Endothelial cell of umbilical vein (primary cell): Measurements from ENCODE around the gene SPINT2. TPM values are rescaled to one million over a fixed set of nuclear protein-coding genes. Genes with fewer than 3 reads are reported as not detected.

ENCODE experiments used
- BruUV-seq: library from RNA; stranded (reverse); fragments of 400-500 nt; replicated peaks from 2 replicates; lab custom pipeline; 2021; lab: Mats Ljungman, UMichigan
- CTCF ChIA-PET: fragments of 300-600, 350-600 bp; sonication (Branson Sonifier 250); formaldehyde crosslinking; loops from one replicate; lab custom pipeline; 2021; ENCODE audit warnings: antibody characterized with exemption, inconsistent platforms; lab: Charles Lee
- POLR2A ChIA-PET: fragments of 300-600, 350-600 bp; sonication (Branson Sonifier 250); formaldehyde crosslinking; loops from one replicate; lab custom pipeline; 2021; ENCODE audit warnings: antibody characterized with exemption, inconsistent platforms; lab: Charles Lee
- DNase-seq: peaks from one replicate; pipeline ENCODE4 v3.0.0-alpha.2; 2011; ENCODE audit warnings: low read depth, low spot score
- FAIRE-seq: peaks from 2 replicates; lab custom pipeline; 2011; peaks lifted over from hg19 to GRCh38; lab: Jason Lieb, UNC
- H2AFZ ChIP-seq: 2 replicates; pipeline ENCODE4 v1.6.0; 2012; ENCODE audit warnings: low read depth, low read length, control low read depth, inconsistent platforms
- H3K27ac ChIP-seq: 2 replicates; pipeline ENCODE4 v1.5.1; 2011; ENCODE audit warnings: low read depth, mild to moderate bottlenecking, control low read depth, low read length, moderate library complexity; ENCODE audit not compliant: insufficient read depth
- H3K27me3 ChIP-seq, 2 experiments: 2 replicates each; pipeline versions ENCODE4 v1.6.0 to v1.6.1; 2011; ENCODE audit warnings: low read length in 2 of 2, mixed read lengths in 1 of 2; ENCODE audit not compliant: control insufficient read depth in 2 of 2, insufficient read depth in 2 of 2
- H3K36me3 ChIP-seq, 2 experiments: 2 replicates in 1 of 2; 3 replicates in 1 of 2; pipeline ENCODE4 v1.5.1; 2011; ENCODE audit warnings: low read length in 2 of 2, mild to moderate bottlenecking in 1 of 2, moderate library complexity in 1 of 2; ENCODE audit not compliant: control insufficient read depth in 2 of 2, insufficient read depth in 2 of 2; ENCODE audit errors: extremely low read depth in 1 of 2
- H3K4me1 ChIP-seq: 3 replicates; pipeline ENCODE4 v1.5.1; 2011; ENCODE audit warnings: mild to moderate bottlenecking, low read length; ENCODE audit not compliant: control insufficient read depth, insufficient read depth; ENCODE audit errors: extremely low read depth
- H3K4me2 ChIP-seq: 2 replicates; pipeline ENCODE4 v1.6.1; 2011; ENCODE audit warnings: low read length, control low read depth, mixed read lengths; ENCODE audit not compliant: insufficient read depth
- H3K4me3 ChIP-seq, 3 experiments: fragments of 200-600 bp in 1 of 3; sonication (generic), shearing (Covaris generic) in 1 of 3; replicated peaks in 1 of 3; 2 replicates each; pipeline ENCODE4 v1.5.1; 2011 to 2016; ENCODE audit warnings: control low read depth in 3 of 3, low read length in 3 of 3, mild to moderate bottlenecking in 2 of 3, inconsistent platforms in 1 of 3, low read depth in 1 of 3, moderate library complexity in 1 of 3; ENCODE audit not compliant: insufficient read depth in 1 of 3
- H3K79me2 ChIP-seq: 2 replicates; pipeline ENCODE4 v1.6.0; 2012; ENCODE audit warnings: low read length, inconsistent platforms; ENCODE audit not compliant: control insufficient read depth, insufficient read depth
- H3K9ac ChIP-seq: replicated peaks from 2 replicates; pipeline ENCODE3; 2011; ENCODE audit warnings: low read length, control low read depth; ENCODE audit not compliant: insufficient read depth; ENCODE audit errors: extremely low read depth
- H3K9me1 ChIP-seq: replicated peaks from 3 replicates; pipeline ENCODE4 v1.6.0; 2011; ENCODE audit warnings: mild to moderate bottlenecking, low read length; ENCODE audit not compliant: control insufficient read depth, insufficient read depth; ENCODE audit errors: extremely low read depth
- H3K9me3 ChIP-seq: replicated peaks from 2 replicates; pipeline ENCODE4 v1.5.1; 2012; ENCODE audit warnings: low read length, inconsistent platforms; ENCODE audit not compliant: control insufficient read depth, insufficient read depth
- H4K20me1 ChIP-seq: replicated peaks from 2 replicates; pipeline ENCODE3; 2011; ENCODE audit warnings: mild to moderate bottlenecking, low read length; ENCODE audit not compliant: control insufficient read depth, insufficient read depth; ENCODE audit errors: extremely low read depth
- CTCF ChIP-seq, 2 donors: IDR thresholded peaks; 1 replicate in 1 of 2; 2 replicates in 1 of 2; pipeline ENCODE4 v1.5.1; 2011; ENCODE audit warnings: low read length in 2 of 2, mild to moderate bottlenecking in 2 of 2, moderate library complexity in 2 of 2, control low read depth in 1 of 2, inconsistent platforms in 1 of 2, low read depth in 1 of 2; ENCODE audit not compliant: insufficient read depth in 1 of 2; ENCODE audit errors: extremely low read depth in 1 of 2
- EZH2 ChIP-seq: IDR thresholded peaks from 2 replicates; pipeline ENCODE4 v1.6.1; 2012; ENCODE audit warnings: borderline replicate concordance, low read depth, mild to moderate bottlenecking, moderate library complexity, low read length, inconsistent platforms; ENCODE audit not compliant: severe bottlenecking
- FOS ChIP-seq: IDR thresholded peaks from 2 replicates; pipeline ENCODE4 v1.6.1; 2011; ENCODE audit warnings: mild to moderate bottlenecking, low read length, moderate library complexity, borderline replicate concordance; ENCODE audit not compliant: insufficient read depth
- GATA2 ChIP-seq: IDR thresholded peaks from 2 replicates; pipeline ENCODE4 v1.7.0; 2011; ENCODE audit warnings: low read depth, mild to moderate bottlenecking, moderate library complexity, mixed read lengths, low read length; ENCODE audit not compliant: insufficient read length, insufficient read depth
- JUN ChIP-seq: IDR thresholded peaks from 2 replicates; pipeline ENCODE4 v1.6.1; 2011; ENCODE audit warnings: borderline replicate concordance, low read depth; ENCODE audit not compliant: insufficient read length, insufficient read depth
- MAX ChIP-seq: IDR thresholded peaks from 2 replicates; pipeline ENCODE4 v1.6.1; 2011; ENCODE audit not compliant: insufficient read depth, insufficient read length
- MYC ChIP-seq: IDR thresholded peaks from one replicate; pipeline ENCODE4 v1.6.1; 2011; ENCODE audit warnings: mild to moderate bottlenecking, low read depth, low read length
- POLR2A ChIP-seq: IDR thresholded peaks from 2 replicates; pipeline ENCODE4 v1.6.1; 2012; ENCODE audit warnings: low read depth, mild to moderate bottlenecking, control low read depth, low read length
- POLR2AphosphoS5 ChIP-seq: IDR thresholded peaks from 2 replicates; pipeline ENCODE4 v1.6.1; 2012; ENCODE audit warnings: low read depth, mild to moderate bottlenecking, control low read depth, low read length, moderate library complexity; ENCODE audit not compliant: insufficient read depth
- dilution Hi-C: fragments of 300-500 bp; cut with MboI; formaldehyde crosslinking; loops from one replicate; pipeline ENCODE4 v1.15.0; 2019; ENCODE audit warnings: low sequenced_read_pairs; ENCODE audit not compliant: extremely low pct_ligation_motif_present
- intact Hi-C: fragments of 100-400 bp; cut with micrococcal nuclease; formaldehyde crosslinking; loops from one replicate; pipeline ENCODE4 v1.10.0; 2022
- polyA plus RNA-seq, 4 experiments: library from polyadenylated mRNA; depleted of rRNA in 3 of 4; stranded (reverse) in 3 of 4; unstranded in 1 of 4; fragments of >200 nt; gene quantifications; 2 replicates each; pipeline versions ENCODE4 v1.2.1 to v1.2.3, GENCODE V29; 2011 to 2012; ENCODE audit warnings: missing spikeins in 1 of 4
- total RNA-seq: library from RNA; stranded (reverse); gene quantifications from 2 replicates; pipeline ENCODE4 v1.2.3, GENCODE V29; 2021

SPINT2 gene
- total and polyA plus RNA-seq, 2 donors (not counting 3 experiments of a cell fraction or from before 2014, with no cell fraction given): 28.9 to 46.6 TPM

GRCh38 chr19:38252941-38253691 is 11.3 kb upstream of the SPINT2 start:
- DNase-seq (no peak), FAIRE-seq (no peak)
- CTCF ChIA-PET: interaction anchor here (0.7 to 2.7 kb wide), 3 partner anchors 18 to 83 kb away, joined by 3 to 13 read pairs (median 4); partner anchors contain the start of gene CATSPERG
- POLR2A ChIA-PET: no interaction called here
- peaks cover 9% of the 10 kb centered on the region for H3K4me1 ChIP-seq
- H3K36me3 ChIP-seq: no peaks in the 10 kb centered on the region
- intact Hi-C loops: no loop called here
- no peak for TF ChIP-seq FOS
- TF ChIP-seq MYC: no peak
- no peak for TF ChIP-seq JUN
- no peak for TF ChIP-seq MAX
- no peak for TF ChIP-seq POLR2A
- no peak for TF ChIP-seq EZH2
- no peak for TF ChIP-seq CTCF (IDR thresholded peaks at IDR 0.05; ENCODE audit: extremely low read depth in 1 of 2, insufficient read depth in 1 of 2, low read depth in 1 of 2, low read length in 2 of 2)
- TF ChIP-seq GATA2: no peak
- TF ChIP-seq POLR2AphosphoS5: no peak
- no peaks in the 10 kb centered on the region for H3K9me3 ChIP-seq
- H3K9me1 ChIP-seq: no peaks in the 10 kb centered on the region
- no peaks in the 10 kb centered on the region for H4K20me1 ChIP-seq
- dilution Hi-C loops: no loop called here
- H3K9ac ChIP-seq: no peak overlapping the region
- H2AFZ ChIP-seq: no peak overlapping the region
- no peaks in the 10 kb centered on the region for H3K27me3 ChIP-seq
- H3K79me2 ChIP-seq: no peaks in the 10 kb centered on the region
- no peak overlapping the region for H3K27ac ChIP-seq
- H3K4me2 ChIP-seq: no peak overlapping the region
- BruUV-seq: no TSS peak
- H3K4me3 ChIP-seq: no peak overlapping the region
